K562 (cell line): ENCODE measurements around the gene NUF2. TPM values are rescaled to one million over a fixed set of nuclear protein-coding genes. Genes with fewer than 3 reads are reported as not detected.

Experiments
- ATF2 ChIP-seq: sonication (generic); formaldehyde crosslinking; IDR thresholded peaks from 2 replicates; pipeline ENCODE4 v1.8.1; 2022; ENCODE audit warnings: missing genetic modification reagents
- EWSR1 ChIP-seq: fragments of 450-650 bp; IDR thresholded peaks from 2 replicates; pipeline ENCODE4 v1.6.1; 2018; ENCODE audit warnings: borderline replicate concordance, mild to moderate bottlenecking, low read depth, moderate library complexity; ENCODE audit not compliant: partially characterized antibody
- GABPA ChIP-seq: fragments of 200-800 bp; sonication (Bioruptor generic); conservative IDR thresholded peaks from 2 replicates; pipeline ENCODE4 v1.6.1; 2016; ENCODE audit warnings: low read depth, missing genetic modification characterization, missing compliant biosample characterization
- GABPB2 ChIP-seq: fragments of 250-450 bp; sonication (Bioruptor Pico); conservative IDR thresholded peaks from 2 replicates; pipeline ENCODE4 v1.5.1; 2021; ENCODE audit warnings: mild to moderate bottlenecking
- KDM4B ChIP-seq, 2 experiments: fragments of 450-650 bp in 1 of 2; sonication (generic) in 1 of 2; IDR thresholded peaks; 2 replicates each; pipeline ENCODE4 v1.6.1; 2016 to 2017; ENCODE audit warnings: borderline replicate concordance in 2 of 2, antibody characterized with exemption in 1 of 2, low read depth in 1 of 2, mild to moderate bottlenecking in 1 of 2
- MEIS2 ChIP-seq: fragments of 450-650 bp; IDR thresholded peaks from 2 replicates; pipeline ENCODE4 v1.6.1; 2014; ENCODE audit warnings: mild to moderate bottlenecking; ENCODE audit not compliant: partially characterized antibody
- NFE2 ChIP-seq: IDR thresholded peaks from 2 replicates; pipeline ENCODE4 v1.6.1; 2014; ENCODE audit warnings: antibody characterized with exemption, low read depth
- NRF1 ChIP-seq, 2 experiments: fragments of 450-650 bp; IDR thresholded peaks in 1 of 2; conservative IDR thresholded peaks in 1 of 2; 2 replicates each; pipeline ENCODE4 v1.6.1; 2014; ENCODE audit warnings: mild to moderate bottlenecking in 2 of 2
- PCBP1 ChIP-seq: fragments of 200-400 bp; formaldehyde crosslinking; IDR thresholded peaks from 2 replicates; pipeline ENCODE4 v1.6.1; 2018; ENCODE audit warnings: mild to moderate bottlenecking, low read depth, low read length; ENCODE audit not compliant: poor library complexity, severe bottlenecking
- POLR2B ChIP-seq: fragments of 450-650 bp; IDR thresholded peaks from 2 replicates; pipeline ENCODE4 v1.6.1; 2018; ENCODE audit warnings: low read depth; ENCODE audit not compliant: partially characterized antibody
- POLR2G ChIP-seq: fragments of 200-400 bp; formaldehyde crosslinking; IDR thresholded peaks from 2 replicates; pipeline ENCODE4 v1.6.1; 2017; ENCODE audit warnings: low read depth, mild to moderate bottlenecking, antibody characterized with exemption, low read length, moderate library complexity
- PYGO2 ChIP-seq: fragments of 450-650 bp; IDR thresholded peaks from 2 replicates; pipeline ENCODE4 v1.6.1; 2016; ENCODE audit warnings: mild to moderate bottlenecking, missing genetic modification characterization, moderate library complexity, missing compliant biosample characterization
- SRF ChIP-seq, 2 experiments: fragments of 250-450, 450-650 bp in 1 of 2; sonication (Bioruptor Pico) in 1 of 2; sonication (generic) in 1 of 2; formaldehyde crosslinking; IDR thresholded peaks; 2 replicates each; pipeline versions ENCODE4 v1.5.0 to v1.5.1; 2020 to 2022; ENCODE audit warnings: mild to moderate bottlenecking in 1 of 2, missing genetic modification reagents in 1 of 2
- SRSF3 ChIP-seq: fragments of 200-400 bp; formaldehyde crosslinking; IDR thresholded peaks from 2 replicates; pipeline ENCODE4 v1.6.1; 2016; ENCODE audit warnings: mild to moderate bottlenecking, low read length, moderate library complexity; ENCODE audit not compliant: insufficient read depth
- TRIM28 ChIP-seq: fragments of 450-650 bp; IDR thresholded peaks from 2 replicates; pipeline ENCODE4 v1.6.1; 2017
- U2AF1 ChIP-seq: fragments of 200-400 bp; formaldehyde crosslinking; optimal IDR thresholded peaks from 2 replicates; pipeline ENCODE3; 2017; ENCODE audit warnings: mild to moderate bottlenecking, low read depth, low read length, moderate library complexity
- ZKSCAN8 ChIP-seq: fragments of 200-800 bp; sonication (Bioruptor generic); IDR thresholded peaks from 2 replicates; pipeline ENCODE4 v1.6.1; 2016; ENCODE audit warnings: missing genetic modification characterization, missing compliant biosample characterization
- ZNF12 ChIP-seq: sonication (generic); formaldehyde crosslinking; IDR thresholded peaks from 2 replicates; pipeline ENCODE4 v1.4.0; 2020; ENCODE audit warnings: mild to moderate bottlenecking, missing genetic modification reagents
- ZNF165 ChIP-seq: fragments of 250-450 bp; sonication (Bioruptor Pico); IDR thresholded peaks from 2 replicates; pipeline ENCODE4 v1.4.0; 2020; ENCODE audit warnings: borderline replicate concordance
- ZNF384 ChIP-seq: IDR thresholded peaks from 2 replicates; pipeline ENCODE4 v1.6.1; 2012; ENCODE audit warnings: low read depth, low read length, improper control_type of control experiment
- ZNF766 ChIP-seq: fragments of 200-800 bp; sonication (Bioruptor generic); conservative IDR thresholded peaks from 2 replicates; pipeline ENCODE4 v1.6.1; 2016; ENCODE audit warnings: missing genetic modification characterization, missing compliant biosample characterization
- polyA plus RNA-seq, 8 experiments: library from polyadenylated mRNA; depleted of rRNA in 4 of 8; stranded (reverse) in 5 of 8; unstranded in 3 of 8; fragments of >200 nt; fragmentation: Nextera tagmentation in 2 of 8; fragmentation: Illumina TruSeq in 1 of 8; extraction: Ambion mirVana in 2 of 8; extraction: Trizol in 1 of 8; gene quantifications; 2 replicates each; pipeline versions ENCODE4 v1.2.1 to v1.2.3, GENCODE V29; 2011 to 2014; ENCODE audit warnings: inconsistent platforms in 1 of 8, missing spikeins in 1 of 8
- total RNA-seq, 7 experiments: library from RNA; depleted of rRNA in 6 of 7; stranded (reverse); fragments of >200 nt in 6 of 7; fragmentation: Illumina TruSeq in 2 of 7; extraction: Trizol in 2 of 7; gene quantifications; 2 replicates each; pipeline versions ENCODE4 v1.2.1 to v1.2.3, GENCODE V29; 2011 to 2021; ENCODE audit warnings: low replicate concordance in 1 of 7
- TF ChIP-seq, protein P1 (sequence below): sonication (generic); formaldehyde crosslinking; IDR thresholded peaks from 2 replicates; pipeline ENCODE4 v1.8.1; 2023; ENCODE audit warnings: mild to moderate bottlenecking, missing genetic modification reagents

The NUF2 gene
- total and polyA plus RNA-seq, 9 of the 15 experiments (the other 6 are each of a cell fraction or from before 2014, with no cell fraction given) = 42.5 to 90.0 (median 60.3) TPM

DNA sequence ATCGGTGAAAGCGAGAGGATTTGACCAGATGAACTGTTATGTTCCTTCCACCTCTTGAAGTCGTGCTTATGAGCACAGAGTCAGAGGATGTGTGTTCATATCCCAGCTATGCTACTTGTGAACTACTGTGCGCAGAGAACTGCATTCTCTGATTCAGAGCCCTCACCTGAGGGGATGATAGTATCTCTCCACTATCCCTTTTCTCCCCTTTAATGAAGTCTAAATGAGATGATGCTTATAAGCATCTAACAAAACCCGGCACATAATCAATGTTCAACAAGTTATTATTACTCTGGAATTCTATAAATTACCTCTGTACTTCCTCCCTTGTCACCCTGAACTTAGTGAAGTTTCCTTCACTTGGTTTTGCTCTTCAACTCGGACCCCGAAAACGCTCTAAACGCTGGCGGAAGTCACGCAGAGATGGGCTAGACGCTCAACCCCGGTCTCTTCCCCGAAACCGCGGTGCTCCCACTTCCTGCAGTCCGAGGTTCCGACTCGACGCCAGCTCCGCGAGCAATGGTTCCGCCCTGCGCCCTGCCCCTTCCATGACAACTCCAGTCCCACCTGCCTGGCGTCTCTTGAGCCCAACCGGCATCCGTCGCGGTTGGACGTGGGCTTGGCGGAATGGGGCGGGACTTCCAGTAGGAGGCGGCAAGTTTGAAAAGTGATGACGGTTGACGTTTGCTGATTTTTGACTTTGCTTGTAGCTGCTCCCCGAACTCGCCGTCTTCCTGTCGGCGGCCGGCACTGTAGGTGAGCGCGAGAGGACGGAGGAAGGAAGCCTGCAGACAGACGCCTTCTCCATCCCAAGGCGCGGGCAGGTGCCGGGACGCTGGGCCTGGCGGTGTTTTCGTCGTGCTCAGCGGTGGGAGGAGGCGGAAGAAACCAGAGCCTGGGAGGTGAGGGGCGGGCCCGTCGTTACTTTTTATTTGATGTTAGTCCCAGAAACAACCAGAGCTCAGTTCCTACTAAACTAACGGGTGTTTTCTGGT is at the start of gene NUF2 (continued):
- TF ChIP-seq U2AF1 (no peak), POLR2B (peak; percentile 67), NFE2 (peak; percentile 50; the same call in 1 of the 2 replicates), GABPB2 (CRISPR knock-in tag) (no peak), ZNF12 (CRISPR knock-in tag) (0 out of 2 replicates have a peak, but pooled peaks have one; percentile 35), PYGO2 (tag) (peak; percentile 63; the same call in 1 of the 2 replicates), ZNF766 (peak; percentile 88), GABPA (tag) (peak; percentile 100), KDM4B (IDR thresholded peaks at IDR 0.05; ENCODE audit: borderline replicate concordance in 2 of 2, low read depth in 1 of 2) (peak in 1 of 2 experiments; percentile 99; a peak in 2 of 4 replicates), TRIM28 (peak; percentile 85), SRSF3 (no peak), NRF1 (conservative IDR thresholded peaks at IDR 0.05 in 1 of 2, IDR thresholded peaks at IDR 0.05 in 1 of 2) (peak; percentile 33 to 58), EWSR1 (no peak), ATF2 (CRISPR knock-in tag) (no peak), ZNF384 (peak; percentile 79), POLR2G (peak; percentile 90), SRF (CRISPR knock-in tag; IDR thresholded peaks at IDR 0.05) (peak in 1 of 2 experiments; percentile 78; a peak in 3 of 4 replicates), MEIS2 (peak; percentile 84), ZKSCAN8 (CRISPR knock-in tag) (peak; percentile 16; the same call in 1 of the 2 replicates), PCBP1 (no peak), ZNF165 (CRISPR knock-in tag) (peak; percentile 60; the same call in 1 of the 2 replicates)
- TF ChIP-seq, protein P1, sequence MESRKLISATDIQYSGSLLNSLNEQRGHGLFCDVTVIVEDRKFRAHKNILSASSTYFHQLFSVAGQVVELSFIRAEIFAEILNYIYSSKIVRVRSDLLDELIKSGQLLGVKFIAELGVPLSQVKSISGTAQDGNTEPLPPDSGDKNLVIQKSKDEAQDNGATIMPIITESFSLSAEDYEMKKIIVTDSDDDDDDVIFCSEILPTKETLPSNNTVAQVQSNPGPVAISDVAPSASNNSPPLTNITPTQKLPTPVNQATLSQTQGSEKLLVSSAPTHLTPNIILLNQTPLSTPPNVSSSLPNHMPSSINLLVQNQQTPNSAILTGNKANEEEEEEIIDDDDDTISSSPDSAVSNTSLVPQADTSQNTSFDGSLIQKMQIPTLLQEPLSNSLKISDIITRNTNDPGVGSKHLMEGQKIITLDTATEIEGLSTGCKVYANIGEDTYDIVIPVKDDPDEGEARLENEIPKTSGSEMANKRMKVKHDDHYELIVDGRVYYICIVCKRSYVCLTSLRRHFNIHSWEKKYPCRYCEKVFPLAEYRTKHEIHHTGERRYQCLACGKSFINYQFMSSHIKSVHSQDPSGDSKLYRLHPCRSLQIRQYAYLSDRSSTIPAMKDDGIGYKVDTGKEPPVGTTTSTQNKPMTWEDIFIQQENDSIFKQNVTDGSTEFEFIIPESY = peak; percentile 58
